Osteoblast (primary cell): ENCODE measurements around the gene RNU1-2. TPM values are rescaled to one million over a fixed set of nuclear protein-coding genes. Genes with fewer than 3 reads are reported as not detected.
"Not testable (repeated sequence)": the region's sequence is repeated elsewhere in the genome, so short reads cannot be mapped to it uniquely, and the experiment has no call there.

Source experiments
- DNase-seq: peaks from one replicate; pipeline ENCODE4 v3.0.0; 2011; ENCODE audit warnings: low spot score, mixed read lengths; ENCODE audit not compliant: insufficient read length; ENCODE audit errors: missing footprints
- H2AFZ ChIP-seq: 2 replicates; pipeline ENCODE4 v1.6.0; 2011; ENCODE audit warnings: mild to moderate bottlenecking, low read length
- H3K27ac ChIP-seq: 2 replicates; pipeline ENCODE4 v1.5.1; 2011; ENCODE audit warnings: mild to moderate bottlenecking, low read depth, low read length, moderate library complexity
- H3K27me3 ChIP-seq: 2 replicates; pipeline ENCODE4 v1.6.0; 2012; ENCODE audit warnings: mild to moderate bottlenecking, control low read depth, inconsistent platforms, low read length, moderate library complexity; ENCODE audit not compliant: insufficient read depth
- H3K36me3 ChIP-seq: 2 replicates; pipeline ENCODE4 v1.5.1; 2011; ENCODE audit warnings: mild to moderate bottlenecking, low read length, control low read depth, moderate library complexity; ENCODE audit not compliant: insufficient read depth
- H3K4me1 ChIP-seq: 2 replicates; pipeline ENCODE4 v1.5.1; 2011; ENCODE audit warnings: mild to moderate bottlenecking, low read length, control low read depth, moderate library complexity; ENCODE audit not compliant: insufficient read depth
- H3K4me2 ChIP-seq: 2 replicates; pipeline ENCODE4 v1.6.0; 2011; ENCODE audit warnings: mild to moderate bottlenecking, low read length; ENCODE audit not compliant: insufficient read depth
- H3K4me3 ChIP-seq: fragments of 200-600 bp; sonication (generic); 3 replicates; pipeline ENCODE4 v1.5.1; 2012; ENCODE audit warnings: mild to moderate bottlenecking, low read length, inconsistent platforms; ENCODE audit not compliant: insufficient read depth
- H3K79me2 ChIP-seq: 2 replicates; pipeline ENCODE4 v1.6.0; 2012; ENCODE audit warnings: mild to moderate bottlenecking, low read length, control low read depth, inconsistent platforms; ENCODE audit not compliant: insufficient read depth
- H3K9me3 ChIP-seq: 2 replicates; pipeline ENCODE4 v1.5.1; 2011; ENCODE audit warnings: low read depth, low read length, control low read depth
- H4K20me1 ChIP-seq: 2 replicates; pipeline ENCODE4 v1.6.0; 2012; ENCODE audit warnings: mild to moderate bottlenecking, low read length, control low read depth; ENCODE audit not compliant: insufficient read depth
- CTCF ChIP-seq: IDR thresholded peaks from 2 replicates; pipeline ENCODE4 v1.5.1; 2011; ENCODE audit warnings: mild to moderate bottlenecking, low read depth, low read length, moderate library complexity; ENCODE audit errors: extremely low read depth
- total RNA-seq: library from RNA; depleted of rRNA; stranded (reverse); fragments of >200 nt; gene quantifications from 2 replicates; pipeline ENCODE4 v1.2.3, GENCODE V29; 2012

Gene RNU1-2
- total RNA-seq, 1 donor: not detected

GRCh38 chr1:16918371-16918770 lies 22.6 kb downstream of the RNU1-2 start:
- peaks cover 22% of the 10 kb centered on the region for H4K20me1 ChIP-seq
- DNase-seq: peak; percentile 80

GRCh38 chr1:16918936-16919665 lies 23.3 kb downstream of the RNU1-2 start:
- H3K4me1 ChIP-seq, H3K27ac ChIP-seq, H3K27me3 ChIP-seq, H3K4me2 ChIP-seq, H3K36me3 ChIP-seq, H3K4me3 ChIP-seq, H3K9me3 ChIP-seq, H2AFZ ChIP-seq, H3K79me2 ChIP-seq, DNase-seq: not testable (repeated sequence)
- H4K20me1 ChIP-seq: peaks cover 22% of the 10 kb centered on the region

More at GRCh38 chr1:16918371-16918770, 22.6 kb downstream of the RNU1-2 start:
- Histone ChIP-seq H3K9me3 (no peaks in the 10 kb centered on the region), H3K4me3 (no peak overlapping the region), H3K79me2 (peaks cover 9% of the 10 kb centered on the region), H3K27ac (no peak overlapping the region), H3K36me3 (no peaks in the 10 kb centered on the region), H2AFZ (no peak overlapping the region), H3K4me2 (no peak overlapping the region), H3K4me1 (peaks cover 3% of the 10 kb centered on the region), H3K27me3 (no peaks in the 10 kb centered on the region)
- TF ChIP-seq CTCF: no peak

DNA sequence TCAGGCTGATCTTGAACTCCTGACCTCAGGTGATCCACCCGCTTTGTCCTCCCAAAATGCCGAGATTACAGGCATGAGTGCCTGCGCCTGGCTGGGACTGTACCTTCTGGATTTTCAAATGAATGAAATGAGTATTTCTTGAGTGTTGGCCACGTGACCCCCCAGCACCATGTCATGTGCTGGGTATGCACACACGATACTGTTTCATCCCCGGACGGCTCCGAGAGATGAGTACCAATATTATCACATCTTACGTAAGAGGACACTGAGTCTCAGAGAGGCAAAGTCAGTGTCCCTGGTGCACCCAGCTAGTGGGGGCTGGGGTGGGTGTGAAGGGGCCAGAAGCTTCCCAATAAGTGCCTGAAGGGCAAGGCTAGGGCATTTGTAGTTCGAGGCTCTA lies 25.2 kb downstream of the RNU1-2 start:
- no peaks in the 10 kb centered on the region for H3K36me3 ChIP-seq
- peaks cover 24% of the 10 kb centered on the region for H4K20me1 ChIP-seq
- TF ChIP-seq CTCF: no peak
- no peak overlapping the region for H3K4me3 ChIP-seq
- no peak overlapping the region for H2AFZ ChIP-seq
- peak; percentile 68 for DNase-seq
- H3K27me3 ChIP-seq: no peaks in the 10 kb centered on the region
- H3K79me2 ChIP-seq: peaks cover 9% of the 10 kb centered on the region
- no peaks in the 10 kb centered on the region for H3K9me3 ChIP-seq
- H3K4me1 ChIP-seq: no peaks in the 10 kb centered on the region
- no peak overlapping the region for H3K4me2 ChIP-seq
- no peak overlapping the region for H3K27ac ChIP-seq

GRCh38 chr1:16921391-16922185 lies 25.8 kb downstream of the RNU1-2 start, which contains the start of gene CROCC:
TSS of gene CROCC (plus strand) at chr1:16921931. CDS start at chr1:16922019, 88 bp downstream.
- DNase-seq: peak; percentile 91
- Histone ChIP-seq H4K20me1 (peaks cover 25% of the 10 kb centered on the region), H3K4me2 (no peak within 1 kb of the TSS)

More at GRCh38 chr1:16921391-16922185, 25.8 kb downstream of the RNU1-2 start, which contains the start of gene CROCC:
- H3K27me3 ChIP-seq: no peaks in the 10 kb centered on the region
- H3K27ac ChIP-seq: no peak within 1 kb of the TSS
- no peaks in the 10 kb centered on the region for H3K36me3 ChIP-seq
- no peaks in the 10 kb centered on the region for H3K4me1 ChIP-seq
- H3K79me2 ChIP-seq: peaks cover 9% of the 10 kb centered on the region
- peak within 1 kb of the TSS; percentile 51 for H2AFZ ChIP-seq
- no peak for TF ChIP-seq CTCF
- no peaks in the 10 kb centered on the region for H3K9me3 ChIP-seq
- H3K4me3 ChIP-seq: no peak within 1 kb of the TSS
